Gastrocnemius medialis (tissue), 4 donors: ENCODE measurements around the gene OTUD1.

Experiments
- CTCF ChIP-seq, 5 experiments: fragments of 450-650 bp in 3 of 5; fragments of 200-600 bp in 2 of 5; sonication (generic) in 2 of 5; IDR thresholded peaks in 4 of 5; conservative IDR thresholded peaks in 1 of 5; 1 replicate in 4 of 5; 2 replicates in 1 of 5; pipeline ENCODE4 v1.5.1; 2016 to 2019; ENCODE audit warnings: antibody characterized with exemption in 5 of 5, mild to moderate bottlenecking in 3 of 5, moderate library complexity in 3 of 5
- POLR2A ChIP-seq, 2 donors: fragments of 450-650 bp; IDR thresholded peaks; one replicate each; pipeline ENCODE4 v1.6.1; 2017; ENCODE audit warnings: antibody characterized with exemption in 2 of 2, mild to moderate bottlenecking in 2 of 2, moderate library complexity in 2 of 2

GRCh38 chr10:23490115-23490514, 51.2 kb downstream of the OTUD1 start:
- TF ChIP-seq CTCF (IDR thresholded peaks at IDR 0.05 in 4 of 5, conservative IDR thresholded peaks at IDR 0.05 in 1 of 5) (no peak), POLR2A (IDR thresholded peaks at IDR 0.05) (no peak)
